Epithelial cell of esophagus (primary cell): ENCODE measurements around the gene NAXE.

Experiments
- DNase-seq: peaks from one replicate; pipeline ENCODE4 v3.0.0; 2010; ENCODE audit warnings: low read depth
- H3K4me3 ChIP-seq: 2 replicates; pipeline ENCODE4 v1.5.1; 2011; ENCODE audit warnings: mild to moderate bottlenecking, low read length, control low read depth
- CTCF ChIP-seq: IDR thresholded peaks from 2 replicates; pipeline ENCODE4 v1.5.1; 2011; ENCODE audit warnings: low read depth, mild to moderate bottlenecking, low read length, control low read depth, inconsistent platforms; ENCODE audit not compliant: insufficient read depth; ENCODE audit errors: missing control alignments

Gene NAXE

GRCh38 chr1:156591432-156592157 lies at the start of gene NAXE:
Gene NAXE (plus strand): TSS chr1:156591776. CDS start chr1:156591805, 29 bp downstream.
- H3K4me3 ChIP-seq: peak within 1 kb of the TSS; percentile 74
- TF ChIP-seq CTCF: no peak
- peak; percentile 60 for DNase-seq

GRCh38 chr1:156543066-156543465 lies 48.5 kb upstream of the NAXE start:
- no peak for DNase-seq
- TF ChIP-seq CTCF: no peak
- no peak overlapping the region for H3K4me3 ChIP-seq

- no peak for DNase-seq
- no peak overlapping the region for H3K4me3 ChIP-seq
- no peak for TF ChIP-seq CTCF
These were observed 46.9 kb upstream of the NAXE start for GRCh38 chr1:156544592-156545102.

GRCh38 chr1:156546267-156546666 lies 45.3 kb upstream of the NAXE start:
- no peak for TF ChIP-seq CTCF
- no peak for DNase-seq
- H3K4me3 ChIP-seq: no peak overlapping the region

GRCh38 chr1:156547434-156547833 lies 44.1 kb upstream of the NAXE start:
- no peak overlapping the region for H3K4me3 ChIP-seq
- no peak for TF ChIP-seq CTCF
- no peak for DNase-seq

GRCh38 chr1:156547982-156548381 lies 43.6 kb upstream of the NAXE start:
- H3K4me3 ChIP-seq: no peak overlapping the region
- no peak for TF ChIP-seq CTCF
- no peak for DNase-seq

GRCh38 chr1:156549390-156549789 lies 42.2 kb upstream of the NAXE start:
- TF ChIP-seq CTCF: no peak
- H3K4me3 ChIP-seq: no peak overlapping the region
- DNase-seq: no peak
